Uterus (tissue), 4 donors: ENCODE data around the gene GPC2. TPM values are rescaled to one million over a fixed set of nuclear protein-coding genes. Genes with fewer than 3 reads are reported as not detected.
"Not testable (repeated sequence)": the region's sequence is repeated elsewhere in the genome, so short reads cannot be mapped to it uniquely, and the experiment has no call there.

Source experiments
- DNase-seq, 2 donors: peaks; one replicate each; pipeline ENCODE4 v3.0.0-alpha.2; 2019 to 2020
- H3K27ac ChIP-seq, 2 donors: fragments of 200-600 bp; sonication (generic); 1 replicate in 1 of 2; 2 replicates in 1 of 2; pipeline ENCODE4 v1.5.1; 2016 to 2018
- H3K27me3 ChIP-seq, 2 donors: fragments of 200-600 bp; sonication (generic); one replicate each; pipeline ENCODE4 v1.5.1; 2018 to 2019; ENCODE audit warnings: control low read depth in 1 of 2
- H3K36me3 ChIP-seq, 2 donors: fragments of 200-600 bp; sonication (generic); one replicate each; pipeline ENCODE4 v1.5.1; 2019; ENCODE audit warnings: control low read depth in 1 of 2
- H3K4me1 ChIP-seq, 2 donors: fragments of 200-600 bp; sonication (generic); one replicate each; pipeline ENCODE4 v1.5.1; 2018 to 2019; ENCODE audit warnings: control low read depth in 1 of 2
- H3K4me3 ChIP-seq, 2 donors: fragments of 200-600 bp; sonication (generic); 1 replicate in 1 of 2; 2 replicates in 1 of 2; pipeline ENCODE4 v1.5.1; 2018 to 2019; ENCODE audit warnings: mild to moderate bottlenecking in 1 of 2
- H3K9me3 ChIP-seq, 2 donors: fragments of 200-600 bp; sonication (generic); one replicate each; pipeline ENCODE4 v1.5.1; 2019; ENCODE audit warnings: control low read depth in 1 of 2
- CTCF ChIP-seq, 4 experiments: fragments of 200-600 bp in 2 of 4; fragments of 450-650 bp in 2 of 4; sonication (generic) in 2 of 4; IDR thresholded peaks; one replicate each; pipeline ENCODE4 v1.5.1; 2016 to 2019; ENCODE audit warnings: antibody characterized with exemption in 4 of 4, mild to moderate bottlenecking in 2 of 4, moderate library complexity in 1 of 4
- POLR2A ChIP-seq, 2 donors: fragments of 450-650 bp; IDR thresholded peaks; one replicate each; pipeline ENCODE4 v1.6.1; 2016; ENCODE audit warnings: antibody characterized with exemption in 2 of 2, mild to moderate bottlenecking in 1 of 2, moderate library complexity in 1 of 2
- intact Hi-C: fragments of 100-400 bp; cut with DNase I; formaldehyde crosslinking; loops from one replicate; pipeline ENCODE4 v1.15.1; 2023; ENCODE audit warnings: low total_unique reads
- total RNA-seq, 4 donors: library from RNA; depleted of rRNA in 3 of 4; stranded (reverse); fragments of >200 nt in 3 of 4; gene quantifications; one replicate each; pipeline versions ENCODE4 v1.1.0 to v1.2.4, GENCODE V29; 2014 to 2023
- donor health status: DM: yes; HTN: yes; CAD: no.

The GPC2 gene
- total RNA-seq, 4 donors from 2014 or later = under 0.01 to 9.3 (median 4.5) TPM; not detected in 1

- H3K27me3 ChIP-seq = no peaks in the 10 kb centered on the region
- no peak for DNase-seq
- intact Hi-C loops = no loop called here
- TF ChIP-seq CTCF (IDR thresholded peaks at IDR 0.05) (peak; percentile 20 to 40 (median 34)), POLR2A (IDR thresholded peaks at IDR 0.05) (no peak)
- no peak overlapping the region for H3K27ac ChIP-seq
- H3K4me3 ChIP-seq = no peak overlapping the region
- no peaks in the 10 kb centered on the region for H3K4me1 ChIP-seq
- H3K36me3 ChIP-seq = no peaks in the 10 kb centered on the region
- H3K9me3 ChIP-seq = no peaks in the 10 kb centered on the region
Observed at GRCh38 chr7:100190048-100190711, 13.0 kb upstream of the GPC2 start.

- H3K27me3 ChIP-seq = no peaks in the 10 kb centered on the region
- intact Hi-C loops = no loop called here
- H3K36me3 ChIP-seq = no peaks in the 10 kb centered on the region
- H3K4me1 ChIP-seq = no peaks in the 10 kb centered on the region
- no peak overlapping the region for H3K4me3 ChIP-seq
- no peaks in the 10 kb centered on the region for H3K9me3 ChIP-seq
- H3K27ac ChIP-seq = no peak overlapping the region
- TF ChIP-seq CTCF (IDR thresholded peaks at IDR 0.05) = no peak
- TF ChIP-seq POLR2A (IDR thresholded peaks at IDR 0.05) = no peak
- no peak for DNase-seq
Observed at GRCh38 chr7:100189061-100189460, 11.9 kb upstream of the GPC2 start.

- no peak overlapping the region for H3K4me3 ChIP-seq
- H3K27ac ChIP-seq = no peak overlapping the region
- no peaks in the 10 kb centered on the region for H3K27me3 ChIP-seq
- H3K9me3 ChIP-seq = no peaks in the 10 kb centered on the region
- intact Hi-C loops = no loop called here
- no peak for DNase-seq
- TF ChIP-seq CTCF (IDR thresholded peaks at IDR 0.05) (no peak), POLR2A (IDR thresholded peaks at IDR 0.05) (no peak)
- no peaks in the 10 kb centered on the region for H3K4me1 ChIP-seq
- H3K36me3 ChIP-seq = no peaks in the 10 kb centered on the region
Observed at GRCh38 chr7:100185726-100186125, 8.5 kb upstream of the GPC2 start.

- H3K4me1 ChIP-seq, H3K27me3 ChIP-seq, H3K4me3 ChIP-seq, H3K9me3 ChIP-seq, H3K27ac ChIP-seq, intact Hi-C loops, H3K36me3 ChIP-seq, DNase-seq: not testable (repeated sequence)
Observed at GRCh38 chr7:100183090-100183489, 5.9 kb upstream of the GPC2 start.

GRCh38 chr7:100182616-100183015 lies 5.4 kb upstream of the GPC2 start:
- DNase-seq, H3K9me3 ChIP-seq, H3K4me3 ChIP-seq, H3K4me1 ChIP-seq, H3K27me3 ChIP-seq, H3K36me3 ChIP-seq, intact Hi-C loops, H3K27ac ChIP-seq: not testable (repeated sequence)

GRCh38 chr7:100180084-100180483 lies 2.9 kb upstream of the GPC2 start:
- intact Hi-C loops, H3K27me3 ChIP-seq: not testable (repeated sequence)

More at GRCh38 chr7:100180084-100180483, 2.9 kb upstream of the GPC2 start:
- H3K4me1 ChIP-seq, H3K27ac ChIP-seq, H3K4me3 ChIP-seq, H3K36me3 ChIP-seq, DNase-seq, H3K9me3 ChIP-seq: not testable (repeated sequence)
